MM.1S (cell line): Measurements from ENCODE around the gene VMP1.

Experiments
- EZH2phosphoT487 ChIP-seq: fragments of 300-600 bp; sonication (generic); IDR thresholded peaks from 2 replicates; pipeline ENCODE4 v1.6.1; 2018; ENCODE audit warnings: antibody characterized with exemption, low read length
- TF ChIP-seq, protein P1 (sequence below): fragments of 300-600 bp; sonication (generic); IDR thresholded peaks from 2 replicates; pipeline ENCODE4 v1.5.1; 2016; ENCODE audit warnings: antibody characterized with exemption, low read length, mixed read lengths

DNA sequence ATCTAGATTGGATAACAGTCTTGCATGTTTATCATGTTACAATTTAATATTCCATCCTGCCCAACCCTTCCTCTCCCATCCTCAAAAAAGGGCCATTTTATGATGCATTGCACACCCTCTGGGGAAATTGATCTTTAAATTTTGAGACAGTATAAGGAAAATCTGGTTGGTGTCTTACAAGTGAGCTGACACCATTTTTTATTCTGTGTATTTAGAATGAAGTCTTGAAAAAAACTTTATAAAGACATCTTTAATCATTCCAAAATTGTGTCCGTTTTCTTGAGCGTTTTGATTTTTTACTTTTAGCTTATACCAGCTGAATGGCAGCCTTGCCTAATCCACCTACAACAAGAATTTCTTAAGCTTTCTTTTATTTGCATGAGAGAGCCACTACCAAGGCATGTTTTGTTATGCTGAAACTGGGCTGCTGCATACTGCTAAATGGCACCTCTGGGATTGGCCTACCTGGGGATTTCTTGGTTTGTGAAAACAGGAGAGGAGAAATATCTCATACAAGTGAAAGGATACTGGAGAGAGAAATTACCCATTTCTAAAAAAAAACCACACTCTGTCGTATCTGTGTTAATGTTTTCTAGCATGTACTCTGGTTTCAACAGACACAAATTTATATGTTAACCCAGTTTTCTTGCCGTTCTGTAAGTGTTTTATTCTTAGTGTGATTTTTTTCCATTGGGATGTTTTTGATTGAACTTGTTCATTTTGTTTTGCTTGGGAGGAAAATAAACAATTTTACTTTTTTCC, 133.1 kb downstream of the VMP1 start:
- TF ChIP-seq, protein P1, sequence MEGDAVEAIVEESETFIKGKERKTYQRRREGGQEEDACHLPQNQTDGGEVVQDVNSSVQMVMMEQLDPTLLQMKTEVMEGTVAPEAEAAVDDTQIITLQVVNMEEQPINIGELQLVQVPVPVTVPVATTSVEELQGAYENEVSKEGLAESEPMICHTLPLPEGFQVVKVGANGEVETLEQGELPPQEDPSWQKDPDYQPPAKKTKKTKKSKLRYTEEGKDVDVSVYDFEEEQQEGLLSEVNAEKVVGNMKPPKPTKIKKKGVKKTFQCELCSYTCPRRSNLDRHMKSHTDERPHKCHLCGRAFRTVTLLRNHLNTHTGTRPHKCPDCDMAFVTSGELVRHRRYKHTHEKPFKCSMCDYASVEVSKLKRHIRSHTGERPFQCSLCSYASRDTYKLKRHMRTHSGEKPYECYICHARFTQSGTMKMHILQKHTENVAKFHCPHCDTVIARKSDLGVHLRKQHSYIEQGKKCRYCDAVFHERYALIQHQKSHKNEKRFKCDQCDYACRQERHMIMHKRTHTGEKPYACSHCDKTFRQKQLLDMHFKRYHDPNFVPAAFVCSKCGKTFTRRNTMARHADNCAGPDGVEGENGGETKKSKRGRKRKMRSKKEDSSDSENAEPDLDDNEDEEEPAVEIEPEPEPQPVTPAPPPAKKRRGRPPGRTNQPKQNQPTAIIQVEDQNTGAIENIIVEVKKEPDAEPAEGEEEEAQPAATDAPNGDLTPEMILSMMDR: no peak
- TF ChIP-seq EZH2phosphoT487: no peak
